Ureter (tissue), 1 donor: ENCODE data around the gene SH3RF3. TPM values are rescaled to one million over a fixed set of nuclear protein-coding genes. Genes with fewer than 3 reads are reported as not detected.
A peak's percentile ranks its signal among the peaks of the same experiment; 100 is the strongest.

ENCODE experiments used
- DNase-seq: peaks from one replicate; pipeline ENCODE4 v3.0.0-alpha.2; 2020; ENCODE audit warnings: low spot score
- total RNA-seq: library from RNA; stranded (reverse); gene quantifications from one replicate; pipeline ENCODE4 v1.2.4, GENCODE V29; 2023
- donor health status: DM: yes; HTN: yes; CAD: no.

Gene SH3RF3
- total RNA-seq, 1 donor from 2014 or later = 8.0 TPM

GRCh38 chr2:109304731-109305470 lies 175.9 kb downstream of the SH3RF3 start:
- DNase-seq = no peak

- DNase-seq = no peak
Measured at GRCh38 chr2:109305490-109306167, 176.6 kb downstream of the SH3RF3 start.

- DNase-seq = no peak
Measured at GRCh38 chr2:109306190-109306589, 177.2 kb downstream of the SH3RF3 start.

GRCh38 chr2:109311771-109312170 lies 182.8 kb downstream of the SH3RF3 start:
- no peak for DNase-seq

GRCh38 chr2:109312902-109313301 lies 183.9 kb downstream of the SH3RF3 start:
- no peak for DNase-seq

GRCh38 chr2:109313343-109313742 lies 184.3 kb downstream of the SH3RF3 start:
- no peak for DNase-seq

GRCh38 chr2:109316091-109316490 lies 187.1 kb downstream of the SH3RF3 start:
- DNase-seq = no peak

- DNase-seq = no peak
Measured at GRCh38 chr2:109317471-109318095, 188.6 kb downstream of the SH3RF3 start.

GRCh38 chr2:109318150-109318948 lies 189.3 kb downstream of the SH3RF3 start:
- DNase-seq = peak; percentile 82

GRCh38 chr2:109318949-109319342 lies 189.9 kb downstream of the SH3RF3 start:
- no peak for DNase-seq

- no peak for DNase-seq
Measured at GRCh38 chr2:109320195-109320922, 191.4 kb downstream of the SH3RF3 start.

GRCh38 chr2:109321570-109321969 lies 192.6 kb downstream of the SH3RF3 start:
- no peak for DNase-seq

GRCh38 chr2:109322111-109322510 lies 193.1 kb downstream of the SH3RF3 start:
- DNase-seq = peak; percentile 92

GRCh38 chr2:109322641-109323040 lies 193.6 kb downstream of the SH3RF3 start:
- DNase-seq = no peak

GRCh38 chr2:109324861-109325260 lies 195.9 kb downstream of the SH3RF3 start:
- DNase-seq = peak; percentile 63

- no peak for DNase-seq
Measured at GRCh38 chr2:109325570-109325969, 196.6 kb downstream of the SH3RF3 start.

GRCh38 chr2:109326306-109326705 lies 197.3 kb downstream of the SH3RF3 start:
- DNase-seq = no peak

GRCh38 chr2:109330056-109330455 lies 201.1 kb downstream of the SH3RF3 start:
- no peak for DNase-seq

- DNase-seq = no peak
Measured at GRCh38 chr2:109331081-109331480, 202.1 kb downstream of the SH3RF3 start.

GRCh38 chr2:109331896-109332848 lies 203.2 kb downstream of the SH3RF3 start:
- DNase-seq = peak; percentile 59
